HepG2 (cell line): ENCODE results near the gene TLR9.

Source experiments
- GLMP ChIP-seq: sonication (generic); formaldehyde crosslinking; IDR thresholded peaks from 2 replicates; pipeline ENCODE4 v1.9.0; 2021; ENCODE audit warnings: missing genetic modification reagents, mild to moderate bottlenecking, borderline replicate concordance
- HINFP ChIP-seq: sonication (generic); formaldehyde crosslinking; IDR thresholded peaks from 2 replicates; pipeline ENCODE4 v1.4.0; 2020; ENCODE audit warnings: low read depth, mild to moderate bottlenecking, missing genetic modification reagents
- MAX ChIP-seq: IDR thresholded peaks from 2 replicates; pipeline ENCODE4 v1.6.1; 2012; ENCODE audit warnings: inconsistent platforms
- PBX2 ChIP-seq: IDR thresholded peaks from 2 replicates; pipeline ENCODE4 v1.6.1; 2016; ENCODE audit warnings: control low read depth

- no peak for TF ChIP-seq GLMP
- no peak for TF ChIP-seq HINFP (CRISPR knock-in tag)
- TF ChIP-seq MAX: no peak
- TF ChIP-seq PBX2 (CRISPR knock-in tag): no peak
These were observed 32.5 kb upstream of the TLR9 start for GRCh38 chr3:52257911-52258310.
